K562 (cell line): ENCODE data around the gene CABP7.

Experiments
- CHD2 ChIP-seq: IDR thresholded peaks from 2 replicates; pipeline ENCODE4 v1.6.1; 2011; ENCODE audit warnings: low read depth, low read length
- CTCF ChIP-seq, 3 experiments: IDR thresholded peaks in 2 of 3; conservative IDR thresholded peaks in 1 of 3; 2 replicates each; pipeline ENCODE4 v1.5.1; 2011 to 2012; ENCODE audit warnings: low read length in 3 of 3, mild to moderate bottlenecking in 3 of 3, control low read depth in 2 of 3, improper control_type of control experiment in 1 of 3, inconsistent platforms in 1 of 3, low read depth in 1 of 3, mixed read lengths in 1 of 3, moderate library complexity in 1 of 3; ENCODE audit not compliant: insufficient read depth in 2 of 3
- FOXA1 ChIP-seq: fragments of 450-650 bp; IDR thresholded peaks from 2 replicates; pipeline ENCODE4 v1.6.1; 2016; ENCODE audit warnings: mild to moderate bottlenecking, borderline replicate concordance
- FOXM1 ChIP-seq, 2 experiments: fragments of 450-650 bp in 1 of 2; sonication (generic) in 1 of 2; formaldehyde crosslinking in 1 of 2; IDR thresholded peaks; 2 replicates each; pipeline versions ENCODE4 v1.6.1 to v1.9.0; 2017 to 2022; ENCODE audit warnings: low read depth in 2 of 2, mild to moderate bottlenecking in 2 of 2, missing genetic modification reagents in 1 of 2, moderate library complexity in 1 of 2
- GTF2F1 ChIP-seq: IDR thresholded peaks from 2 replicates; pipeline ENCODE4 v1.6.1; 2011; ENCODE audit warnings: low read depth, low read length, improper control_type of control experiment
- HMG20B ChIP-seq: fragments of 250-450 bp; sonication (Bioruptor Pico); IDR thresholded peaks from 2 replicates; pipeline ENCODE4 v1.5.0; 2021; ENCODE audit warnings: mild to moderate bottlenecking
- POLR2AphosphoS5 ChIP-seq: IDR thresholded peaks from 2 replicates; pipeline ENCODE4 v1.6.1; 2011; ENCODE audit warnings: mild to moderate bottlenecking, low read depth, low read length, moderate library complexity; ENCODE audit not compliant: control insufficient read depth, insufficient read depth
- SRSF9 ChIP-seq: fragments of 200-400 bp; formaldehyde crosslinking; IDR thresholded peaks from 2 replicates; pipeline ENCODE4 v1.6.1; 2017; ENCODE audit warnings: low read depth, low read length, borderline replicate concordance
- THAP7 ChIP-seq: fragments of 250-450 bp; sonication (Bioruptor Pico); IDR thresholded peaks from 2 replicates; pipeline ENCODE4 v1.5.0; 2021
- ZNF274 ChIP-seq: IDR thresholded peaks from 2 replicates; pipeline ENCODE4 v1.6.1; 2011; ENCODE audit warnings: low read depth, mild to moderate bottlenecking, low read length, moderate library complexity, borderline replicate concordance
- TF ChIP-seq, protein P1 (sequence below): sonication (generic); formaldehyde crosslinking; IDR thresholded peaks from 2 replicates; pipeline ENCODE4 v1.8.1; 2022; ENCODE audit warnings: missing genetic modification reagents
- TF ChIP-seq, protein P2 (sequence below): sonication (generic); formaldehyde crosslinking; IDR thresholded peaks from 2 replicates; pipeline ENCODE4 v1.8.1; 2023; ENCODE audit warnings: mild to moderate bottlenecking, missing genetic modification reagents

DNA sequence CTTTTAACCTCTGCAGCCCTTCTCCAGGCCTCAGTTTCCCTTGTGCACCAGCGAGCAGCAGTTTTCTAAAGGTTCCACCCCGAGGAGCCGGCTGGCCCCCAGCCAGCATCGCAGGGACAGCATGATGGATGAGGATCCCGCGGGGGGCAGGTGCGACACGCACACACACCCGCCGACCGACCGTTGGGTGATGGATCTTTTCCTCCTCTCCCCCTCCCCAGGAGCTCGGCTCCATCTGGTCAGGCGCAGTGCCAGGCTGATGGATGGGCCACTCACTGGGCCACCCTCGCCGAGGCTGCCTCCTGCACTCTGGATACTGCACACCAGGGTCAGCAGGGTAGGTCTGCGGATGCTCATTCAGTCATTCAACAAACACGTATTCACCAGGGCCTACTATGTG, 12.8 kb upstream of the CABP7 start:
- TF ChIP-seq FOXM1 (IDR thresholded peaks at IDR 0.05; ENCODE audit: low read depth): no peak
- no peak for TF ChIP-seq FOXM1 (CRISPR knock-in tag; IDR thresholded peaks at IDR 0.05; ENCODE audit: low read depth)
- TF ChIP-seq HMG20B: no peak
- TF ChIP-seq, protein P1, sequence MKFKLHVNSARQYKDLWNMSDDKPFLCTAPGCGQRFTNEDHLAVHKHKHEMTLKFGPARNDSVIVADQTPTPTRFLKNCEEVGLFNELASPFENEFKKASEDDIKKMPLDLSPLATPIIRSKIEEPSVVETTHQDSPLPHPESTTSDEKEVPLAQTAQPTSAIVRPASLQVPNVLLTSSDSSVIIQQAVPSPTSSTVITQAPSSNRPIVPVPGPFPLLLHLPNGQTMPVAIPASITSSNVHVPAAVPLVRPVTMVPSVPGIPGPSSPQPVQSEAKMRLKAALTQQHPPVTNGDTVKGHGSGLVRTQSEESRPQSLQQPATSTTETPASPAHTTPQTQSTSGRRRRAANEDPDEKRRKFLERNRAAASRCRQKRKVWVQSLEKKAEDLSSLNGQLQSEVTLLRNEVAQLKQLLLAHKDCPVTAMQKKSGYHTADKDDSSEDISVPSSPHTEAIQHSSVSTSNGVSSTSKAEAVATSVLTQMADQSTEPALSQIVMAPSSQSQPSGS: no peak
- TF ChIP-seq SRSF9: no peak
- TF ChIP-seq CTCF (IDR thresholded peaks at IDR 0.05 in 2 of 3, conservative IDR thresholded peaks at IDR 0.05 in 1 of 3; ENCODE audit: insufficient read depth in 2 of 3, low read depth in 1 of 3, low read length in 3 of 3): no peak
- TF ChIP-seq THAP7 (CRISPR knock-in tag): no peak
- TF ChIP-seq ZNF274: no peak
- no peak for TF ChIP-seq CHD2
- TF ChIP-seq, protein P2, sequence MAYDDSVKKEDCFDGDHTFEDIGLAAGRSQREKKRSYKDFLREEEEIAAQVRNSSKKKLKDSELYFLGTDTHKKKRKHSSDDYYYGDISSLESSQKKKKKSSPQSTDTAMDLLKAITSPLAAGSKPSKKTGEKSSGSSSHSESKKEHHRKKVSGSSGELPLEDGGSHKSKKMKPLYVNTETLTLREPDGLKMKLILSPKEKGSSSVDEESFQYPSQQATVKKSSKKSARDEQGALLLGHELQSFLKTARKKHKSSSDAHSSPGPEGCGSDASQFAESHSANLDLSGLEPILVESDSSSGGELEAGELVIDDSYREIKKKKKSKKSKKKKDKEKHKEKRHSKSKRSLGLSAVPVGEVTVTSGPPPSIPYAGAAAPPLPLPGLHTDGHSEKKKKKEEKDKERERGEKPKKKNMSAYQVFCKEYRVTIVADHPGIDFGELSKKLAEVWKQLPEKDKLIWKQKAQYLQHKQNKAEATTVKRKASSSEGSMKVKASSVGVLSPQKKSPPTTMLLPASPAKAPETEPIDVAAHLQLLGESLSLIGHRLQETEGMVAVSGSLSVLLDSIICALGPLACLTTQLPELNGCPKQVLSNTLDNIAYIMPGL (CRISPR knock-in tag): no peak
- TF ChIP-seq GTF2F1: no peak
- TF ChIP-seq POLR2AphosphoS5: no peak
- no peak for TF ChIP-seq FOXA1
